ENCODE data around the gene TMEM18. TPM values are rescaled to one million over a fixed set of nuclear protein-coding genes. Genes with fewer than 3 reads are reported as not detected.

Gene TMEM18
- total and polyA plus RNA-seq, 9 of the 15 experiments (the other 6 are each of a cell fraction or from before 2014, with no cell fraction given), result 12.8 to 55.9 (median 21.8) TPM

- WGBS (ENCODE audit: insufficient coverage, low coverage, missing lambda C conversion rate), result 96% methylated on average over 16 of the region's 18 CpGs
- Histone ChIP-seq H3K36me3 (ENCODE audit: control insufficient read depth, insufficient read depth, low read length) (peaks cover 71% of the 10 kb centered on the region), H3K4me1 (replicated peaks in 1 of 2; ENCODE audit: control insufficient read depth in 2 of 2, insufficient read depth in 2 of 2, low read length in 2 of 2) (peaks cover 2 to 8% of the 10 kb centered on the region in 2 experiments; a peak in 4 of 5 replicates), H3K4me2 (ENCODE audit: insufficient read depth, low read length) (no peak overlapping the region), H4K20me1 (replicated peaks; ENCODE audit: control insufficient read depth, insufficient read depth, low read length) (peaks cover 14% of the 10 kb centered on the region), H3K27me3 (ENCODE audit: control insufficient read depth in 2 of 2, insufficient read depth in 2 of 2, low read length in 2 of 2) (no peaks in the 10 kb centered on the region), H3K4me3 (no peak overlapping the region), H3K27ac (ENCODE audit: extremely low read depth, low read depth, low read length) (no peak overlapping the region), H2AFZ (ENCODE audit: low read depth, low read length) (no peak overlapping the region), H3K79me2 (ENCODE audit: control insufficient read depth, insufficient read depth, low read length) (peaks cover 26% of the 10 kb centered on the region), H3K9ac (ENCODE audit: insufficient read depth in 1 of 2, low read depth in 2 of 2, low read length in 2 of 2) (no peak overlapping the region), H3K9me3 (replicated peaks; ENCODE audit: control insufficient read depth, insufficient read depth, low read depth, low read length) (no peaks in the 10 kb centered on the region; the same call in 1 of the 2 replicates), H3K9me1 (ENCODE audit: control insufficient read depth, insufficient read depth, low read length) (peaks cover 8% of the 10 kb centered on the region)
- ATAC-seq (no peak), DNase-seq (ENCODE audit: extremely low read depth in 1 of 4, low spot score in 3 of 4) (no peak), FAIRE-seq (no peak)
- ChIA-PET CTCF (ENCODE audit: low intra/inter-chr PET ratio) (no interaction called here), POLR2A (interaction anchor here (0.6 kb wide), 1 partner anchor 45 kb away, joined by 4 read pairs; no protein-coding TSS in a partner anchor)
- intact Hi-C loops (cut with micrococcal nuclease) (no loop called here), in situ Hi-C loops (cut with MboI) (no loop called here)
- 0 out of 2 replicates have a peak, but pooled peaks have one; percentile 21 for TF ChIP-seq POLR2G (IDR thresholded peaks at IDR 0.05; ENCODE audit: low read depth, low read length)
- no peak for TF ChIP-seq ZNF224 (CRISPR knock-in tag; IDR thresholded peaks at IDR 0.05)
- no TSS peak for BruUV-seq (replicated peaks)
These were observed 6.6 kb downstream of the TMEM18 start for GRCh38 chr2:670637-671036.

GRCh38 chr2:669323-669722 is 7.9 kb downstream of the TMEM18 start:
- FAIRE-seq, result no peak
- ChIA-PET POLR2A (interaction anchor here (0.9 kb wide), 1 partner anchor 20 kb away, joined by 3 read pairs; no protein-coding TSS in a partner anchor), CTCF (ENCODE audit: low intra/inter-chr PET ratio) (no interaction called here)
- H3K4me1 ChIP-seq (replicated peaks in 1 of 2; ENCODE audit: control insufficient read depth in 2 of 2, insufficient read depth in 2 of 2, low read length in 2 of 2), result peaks cover 0 to 3% of the 10 kb centered on the region in 2 experiments; a peak in 1 of 5 replicates
- H3K4me3 ChIP-seq, result no peak overlapping the region
- ATAC-seq, result no peak
- no peaks in the 10 kb centered on the region for H3K27me3 ChIP-seq (ENCODE audit: control insufficient read depth in 2 of 2, insufficient read depth in 2 of 2, low read length in 2 of 2)
- peaks cover 58% of the 10 kb centered on the region; the same call in 2 of the 3 replicates for H3K36me3 ChIP-seq (ENCODE audit: control insufficient read depth, insufficient read depth, low read length)
- DNase-seq (ENCODE audit: extremely low read depth in 1 of 4, low spot score in 3 of 4), result no peak
- in situ Hi-C loops (cut with MboI), result no loop called here
- BruUV-seq (replicated peaks), result TSS peak; percentile 32
- H2AFZ ChIP-seq (ENCODE audit: low read depth, low read length), result no peak overlapping the region
- H3K9ac ChIP-seq (ENCODE audit: insufficient read depth in 1 of 2, low read depth in 2 of 2, low read length in 2 of 2), result no peak overlapping the region
- H3K4me2 ChIP-seq (ENCODE audit: insufficient read depth, low read length), result no peak overlapping the region
- intact Hi-C loops (cut with micrococcal nuclease), result no loop called here
- H3K27ac ChIP-seq (ENCODE audit: extremely low read depth, low read depth, low read length), result no peak overlapping the region
- 87% methylated on average over 7 of the region's 7 CpGs for WGBS (ENCODE audit: insufficient coverage, low coverage, missing lambda C conversion rate)
- peaks cover 13% of the 10 kb centered on the region for H3K79me2 ChIP-seq (ENCODE audit: control insufficient read depth, insufficient read depth, low read length)
- H4K20me1 ChIP-seq (replicated peaks; ENCODE audit: control insufficient read depth, insufficient read depth, low read length), result peaks cover 4% of the 10 kb centered on the region
- H3K9me1 ChIP-seq (ENCODE audit: control insufficient read depth, insufficient read depth, low read length), result peaks cover 5% of the 10 kb centered on the region
- no peaks in the 10 kb centered on the region; the same call in 1 of the 2 replicates for H3K9me3 ChIP-seq (replicated peaks; ENCODE audit: control insufficient read depth, insufficient read depth, low read depth, low read length)
- TF ChIP-seq POLR3G (IDR thresholded peaks at IDR 0.05; ENCODE audit: extremely low read depth, insufficient read length, insufficient replicate concordance), result no peak
- TF ChIP-seq VEZF1 (CRISPR knock-in tag; IDR thresholded peaks at IDR 0.05), result no peak
- TF ChIP-seq ZNF311 (CRISPR knock-in tag; IDR thresholded peaks at IDR 0.05), result no peak
- no peak for TF ChIP-seq ILK (tag; IDR thresholded peaks at IDR 0.05; ENCODE audit: borderline replicate concordance, low read depth)
- TF ChIP-seq ZNF785 (CRISPR knock-in tag; IDR thresholded peaks at IDR 0.05), result no peak
- TF ChIP-seq BHLHE40 (IDR thresholded peaks at IDR 0.05; ENCODE audit: low read length), result no peak
- no peak for TF ChIP-seq GATAD2A (IDR thresholded peaks at IDR 0.05)
- TF ChIP-seq ZNF740 (CRISPR knock-in tag; IDR thresholded peaks at IDR 0.05), result no peak
- TF ChIP-seq ZNF740 (tag; IDR thresholded peaks at IDR 0.05), result no peak
- no peak for TF ChIP-seq SMAD3 (CRISPR knock-in tag; conservative IDR thresholded peaks at IDR 0.05)
- no peak for TF ChIP-seq ZNF408 (CRISPR knock-in tag; IDR thresholded peaks at IDR 0.05; ENCODE audit: low read depth)
- no peak for TF ChIP-seq ZNF696 (CRISPR knock-in tag; conservative IDR thresholded peaks at IDR 0.05)
- no peak for TF ChIP-seq EWSR1 (IDR thresholded peaks at IDR 0.05; ENCODE audit: borderline replicate concordance, low read depth, partially characterized antibody)

Data from K562 (cell line).